ENCODE data around the gene PODN.

PODN gene

GRCh38 chr1:53074313-53075154, 12.5 kb downstream of the PODN start:
- no peak for DNase-seq (ENCODE audit: low spot score)

GRCh38 chr1:53075206-53075605, 13.2 kb downstream of the PODN start:
- DNase-seq (ENCODE audit: low spot score), result no peak

- no peak for DNase-seq (ENCODE audit: low spot score)
Observed at GRCh38 chr1:53075761-53076163, 13.7 kb downstream of the PODN start.

GRCh38 chr1:53076165-53076564, 14.2 kb downstream of the PODN start:
- DNase-seq (ENCODE audit: low spot score), result no peak

GRCh38 chr1:53076721-53077598, 14.9 kb downstream of the PODN start:
- DNase-seq (ENCODE audit: low spot score), result no peak

- DNase-seq (ENCODE audit: low spot score), result no peak
Observed at GRCh38 chr1:53077599-53077965, 15.6 kb downstream of the PODN start.

- DNase-seq (ENCODE audit: low spot score), result no peak
Observed at GRCh38 chr1:53078333-53079101, 16.5 kb downstream of the PODN start.

GRCh38 chr1:53079251-53079650, 17.2 kb downstream of the PODN start:
- no peak for DNase-seq (ENCODE audit: low spot score)

- no peak for DNase-seq (ENCODE audit: low spot score)
Observed at GRCh38 chr1:53080041-53080440, 18.0 kb downstream of the PODN start.

GRCh38 chr1:53080769-53081168, 18.8 kb downstream of the PODN start:
- no peak for DNase-seq (ENCODE audit: low spot score)

GRCh38 chr1:53081384-53082066, 19.5 kb downstream of the PODN start:
- DNase-seq (ENCODE audit: low spot score), result no peak

GRCh38 chr1:53082826-53083455, 20.9 kb downstream of the PODN start:
- DNase-seq (ENCODE audit: low spot score), result no peak

GRCh38 chr1:53083636-53084588, 21.9 kb downstream of the PODN start:
- DNase-seq (ENCODE audit: low spot score), result no peak

- DNase-seq (ENCODE audit: low spot score), result no peak
Observed at GRCh38 chr1:53084589-53084971, 22.6 kb downstream of the PODN start.

- DNase-seq (ENCODE audit: low spot score), result no peak
Observed at GRCh38 chr1:53085405-53085804, 23.4 kb downstream of the PODN start.

GRCh38 chr1:53086491-53087070, 24.6 kb downstream of the PODN start:
- no peak for DNase-seq (ENCODE audit: low spot score)

- DNase-seq (ENCODE audit: low spot score), result no peak
Observed at GRCh38 chr1:53087332-53088285, 25.6 kb downstream of the PODN start.

- DNase-seq (ENCODE audit: low spot score), result no peak
Observed at GRCh38 chr1:53088616-53089300, 26.7 kb downstream of the PODN start.
